HepG2 (cell line): ENCODE measurements around the gene COL5A2. TPM values are rescaled to one million over a fixed set of nuclear protein-coding genes. Genes with fewer than 3 reads are reported as not detected.

ENCODE experiments used
- MEF2D ChIP-seq: sonication (generic); formaldehyde crosslinking; IDR thresholded peaks from 2 replicates; pipeline ENCODE4 v1.5.1; 2020; ENCODE audit warnings: mild to moderate bottlenecking, missing genetic modification reagents
- PLRG1 ChIP-seq: fragments of 450-650 bp; conservative IDR thresholded peaks from 2 replicates; pipeline ENCODE4 v1.6.1; 2016
- SMAD3 ChIP-seq: sonication (generic); formaldehyde crosslinking; IDR thresholded peaks from 2 replicates; pipeline ENCODE4 v1.4.0; 2020; ENCODE audit warnings: missing genetic modification reagents
- TEAD2 ChIP-seq: sonication (generic); formaldehyde crosslinking; IDR thresholded peaks from 2 replicates; pipeline ENCODE4 v1.9.0; 2021; ENCODE audit warnings: missing genetic modification reagents
- YY1 ChIP-seq: IDR thresholded peaks from 2 replicates; pipeline ENCODE4 v1.6.1; 2011; ENCODE audit warnings: low read length, low read depth, moderate library complexity, mild to moderate bottlenecking; ENCODE audit not compliant: insufficient read depth, insufficient replicate concordance
- ZNF335 ChIP-seq: sonication (generic); formaldehyde crosslinking; IDR thresholded peaks from 2 replicates; pipeline ENCODE4 v1.4.0; 2020; ENCODE audit warnings: missing genetic modification reagents
- ZNF367 ChIP-seq: sonication (generic); formaldehyde crosslinking; IDR thresholded peaks from 2 replicates; pipeline ENCODE4 v1.4.0; 2020; ENCODE audit warnings: missing genetic modification reagents, borderline replicate concordance
- polyA plus RNA-seq, 8 experiments: library from polyadenylated mRNA; depleted of rRNA in 3 of 8; stranded (reverse) in 7 of 8; unstranded in 1 of 8; fragments of >200 nt; fragmentation: Illumina TruSeq in 4 of 8; extraction: Trizol in 4 of 8; gene quantifications; 2 replicates each; pipeline versions ENCODE4 v1.2.1 to v1.2.3, GENCODE V29; 2011 to 2016; ENCODE audit warnings: low read depth in 4 of 8, missing spikeins in 1 of 8, mixed read lengths in 1 of 8; ENCODE audit not compliant: insufficient read depth in 1 of 8
- total RNA-seq, 5 experiments: library from RNA; depleted of rRNA; stranded (reverse); fragments of >200 nt; fragmentation: Illumina TruSeq; extraction: Trizol; gene quantifications; 2 replicates each; pipeline ENCODE4 v1.2.3, GENCODE V29; 2016; ENCODE audit warnings: low read depth in 1 of 5
- TF ChIP-seq, protein P1 (sequence below): sonication (generic); formaldehyde crosslinking; IDR thresholded peaks from 2 replicates; pipeline ENCODE4 v1.5.1; 2020; ENCODE audit warnings: mild to moderate bottlenecking, missing genetic modification reagents
- TF ChIP-seq, protein P2 (sequence below): sonication (generic); formaldehyde crosslinking; IDR thresholded peaks from 2 replicates; pipeline ENCODE4 v1.4.0; 2020; ENCODE audit warnings: missing genetic modification reagents, low read depth, mild to moderate bottlenecking, borderline replicate concordance
- TF ChIP-seq, protein P3 (sequence below): IDR thresholded peaks from 2 replicates; pipeline ENCODE4 v1.6.1; 2016; ENCODE audit warnings: missing genetic modification reagents, missing compliant biosample characterization

Gene COL5A2
- total and polyA plus RNA-seq, 2 of the 13 experiments (the other 11 are each of a cell fraction or from before 2014, with no cell fraction given), result 0.83 to 1.5 TPM

DNA sequence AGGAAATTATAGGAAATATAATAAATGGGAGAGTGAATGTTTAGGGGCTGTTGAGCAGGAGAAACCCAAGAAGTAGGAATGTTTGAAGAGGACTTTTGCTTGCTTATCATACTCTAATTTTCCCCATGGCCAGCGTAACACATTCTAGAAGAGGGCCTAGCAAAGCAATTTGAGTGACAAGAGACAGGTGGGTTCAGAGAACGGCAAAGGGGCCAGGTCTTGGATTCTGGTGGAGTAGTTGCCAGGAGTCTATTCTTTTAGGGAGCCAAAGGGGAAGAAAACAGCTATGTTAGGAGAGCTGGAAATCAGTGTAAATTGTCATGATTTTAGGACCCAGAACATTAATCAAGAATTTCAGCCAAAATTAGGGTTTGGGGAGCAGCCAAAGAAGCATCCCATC is 96.5 kb downstream of the COL5A2 start (continued):
- TF ChIP-seq, protein P1, sequence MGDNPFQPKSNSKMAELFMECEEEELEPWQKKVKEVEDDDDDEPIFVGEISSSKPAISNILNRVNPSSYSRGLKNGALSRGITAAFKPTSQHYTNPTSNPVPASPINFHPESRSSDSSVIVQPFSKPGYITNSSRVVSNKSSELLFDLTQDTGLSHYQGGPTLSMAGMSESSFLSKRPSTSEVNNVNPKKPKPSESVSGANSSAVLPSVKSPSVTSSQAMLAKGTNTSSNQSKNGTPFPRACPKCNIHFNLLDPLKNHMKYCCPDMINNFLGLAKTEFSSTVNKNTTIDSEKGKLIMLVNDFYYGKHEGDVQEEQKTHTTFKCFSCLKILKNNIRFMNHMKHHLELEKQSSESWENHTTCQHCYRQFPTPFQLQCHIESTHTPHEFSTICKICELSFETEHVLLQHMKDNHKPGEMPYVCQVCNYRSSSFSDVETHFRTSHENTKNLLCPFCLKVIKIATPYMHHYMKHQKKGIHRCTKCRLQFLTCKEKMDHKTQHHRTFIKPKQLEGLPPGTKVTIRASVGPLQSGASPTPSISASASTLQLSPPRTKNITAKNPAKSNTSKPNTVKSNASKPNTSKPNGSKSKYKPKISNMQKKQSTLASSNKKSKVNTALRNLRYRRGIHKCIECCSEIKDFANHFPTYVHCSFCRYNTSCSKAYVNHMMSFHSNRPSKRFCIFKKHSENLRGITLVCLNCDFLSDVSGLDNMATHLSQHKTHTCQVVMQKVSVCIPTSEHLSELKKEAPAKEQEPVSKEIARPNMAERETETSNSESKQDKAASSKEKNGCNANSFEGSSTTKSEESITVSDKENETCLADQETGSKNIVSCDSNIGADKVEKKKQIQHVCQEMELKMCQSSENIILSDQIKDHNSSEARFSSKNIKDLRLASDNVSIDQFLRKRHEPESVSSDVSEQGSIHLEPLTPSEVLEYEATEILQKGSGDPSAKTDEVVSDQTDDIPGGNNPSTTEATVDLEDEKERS (CRISPR knock-in tag), result no peak
- TF ChIP-seq PLRG1 (no peak), YY1 (no peak), TEAD2 (CRISPR knock-in tag) (no peak), ZNF367 (no peak), MEF2D (CRISPR knock-in tag) (no peak), ZNF335 (CRISPR knock-in tag) (no peak), SMAD3 (CRISPR knock-in tag) (no peak)
- TF ChIP-seq, protein P2, sequence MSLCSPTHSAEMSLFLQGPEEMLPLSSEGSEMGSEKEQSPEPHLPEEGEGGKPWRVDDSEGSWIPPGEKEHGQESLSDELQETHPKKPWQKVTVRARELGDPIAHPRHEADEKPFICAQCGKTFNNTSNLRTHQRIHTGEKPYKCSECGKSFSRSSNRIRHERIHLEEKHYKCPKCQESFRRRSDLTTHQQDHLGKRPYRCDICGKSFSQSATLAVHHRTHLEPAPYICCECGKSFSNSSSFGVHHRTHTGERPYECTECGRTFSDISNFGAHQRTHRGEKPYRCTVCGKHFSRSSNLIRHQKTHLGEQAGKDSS, result no peak
- TF ChIP-seq, protein P3, sequence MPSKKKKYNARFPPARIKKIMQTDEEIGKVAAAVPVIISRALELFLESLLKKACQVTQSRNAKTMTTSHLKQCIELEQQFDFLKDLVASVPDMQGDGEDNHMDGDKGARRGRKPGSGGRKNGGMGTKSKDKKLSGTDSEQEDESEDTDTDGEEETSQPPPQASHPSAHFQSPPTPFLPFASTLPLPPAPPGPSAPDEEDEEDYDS (CRISPR knock-in tag), result no peak
